AG08396 (cell line): ENCODE measurements around the gene NUMB.

Experiments used
- DNase-seq: peaks from one replicate; pipeline ENCODE4 v3.0.0; 2012; ENCODE audit warnings: low spot score, mixed read lengths

NUMB gene

DNA sequence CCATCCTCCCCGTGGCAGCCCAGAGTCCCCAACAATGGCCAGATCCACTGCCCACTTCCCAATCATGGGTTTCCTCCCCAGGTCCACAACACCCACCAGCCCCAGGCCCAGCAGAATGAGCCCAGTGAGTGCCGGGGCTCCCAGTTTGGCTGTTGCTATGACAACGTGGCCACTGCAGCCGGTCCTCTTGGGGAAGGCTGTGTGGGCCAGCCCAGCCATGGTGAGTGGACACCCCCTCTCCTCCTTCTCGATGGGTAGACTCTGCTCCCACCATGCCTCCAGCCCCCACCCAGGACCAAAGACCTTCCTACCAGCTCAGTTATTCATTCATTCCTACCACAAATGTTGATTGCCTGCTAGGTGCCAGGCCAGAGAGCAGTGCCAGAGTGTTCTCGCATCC is 197.3 kb downstream of the NUMB start:
- DNase-seq = no peak

DNA sequence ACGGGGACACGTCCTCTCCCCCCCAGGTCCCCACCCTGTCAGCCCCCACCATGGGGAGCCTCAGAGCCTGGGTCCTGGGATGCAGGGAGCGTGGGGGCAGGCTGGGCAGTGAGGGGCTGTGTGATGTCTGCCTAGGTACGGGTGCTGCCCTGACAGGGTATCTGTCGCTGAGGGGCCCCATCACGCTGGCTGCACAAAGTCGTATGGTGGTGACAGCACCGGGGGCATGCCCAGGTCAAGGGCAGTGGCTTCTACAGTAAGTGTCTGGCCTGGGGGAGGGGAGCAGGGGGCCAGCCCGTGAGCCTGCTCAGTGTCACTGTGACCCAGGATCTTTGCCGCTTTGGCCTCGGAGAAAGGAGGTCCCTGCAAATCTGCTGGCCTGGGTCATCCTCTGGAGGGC is 197.8 kb downstream of the NUMB start:
- DNase-seq = no peak

DNA sequence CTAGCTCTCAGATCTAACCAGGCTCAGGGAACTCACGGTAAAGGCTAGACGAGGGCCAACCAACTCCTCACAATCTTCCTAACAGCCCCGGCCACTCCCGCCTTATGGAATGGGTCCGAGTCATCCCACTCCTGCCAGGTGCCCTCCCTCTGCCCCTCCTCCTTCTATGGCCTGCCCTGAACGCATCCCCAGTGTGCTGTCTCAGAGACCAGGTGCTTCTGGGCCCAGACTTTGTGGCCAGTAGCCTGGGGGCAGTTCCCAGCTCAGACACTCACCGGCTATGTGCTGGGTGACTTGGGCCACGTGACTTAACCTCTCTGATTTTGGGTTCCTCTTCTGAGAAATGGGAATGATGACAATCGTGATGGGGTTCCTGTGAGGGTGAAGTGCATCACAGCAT is 198.5 kb downstream of the NUMB start:
- DNase-seq = no peak

DNA sequence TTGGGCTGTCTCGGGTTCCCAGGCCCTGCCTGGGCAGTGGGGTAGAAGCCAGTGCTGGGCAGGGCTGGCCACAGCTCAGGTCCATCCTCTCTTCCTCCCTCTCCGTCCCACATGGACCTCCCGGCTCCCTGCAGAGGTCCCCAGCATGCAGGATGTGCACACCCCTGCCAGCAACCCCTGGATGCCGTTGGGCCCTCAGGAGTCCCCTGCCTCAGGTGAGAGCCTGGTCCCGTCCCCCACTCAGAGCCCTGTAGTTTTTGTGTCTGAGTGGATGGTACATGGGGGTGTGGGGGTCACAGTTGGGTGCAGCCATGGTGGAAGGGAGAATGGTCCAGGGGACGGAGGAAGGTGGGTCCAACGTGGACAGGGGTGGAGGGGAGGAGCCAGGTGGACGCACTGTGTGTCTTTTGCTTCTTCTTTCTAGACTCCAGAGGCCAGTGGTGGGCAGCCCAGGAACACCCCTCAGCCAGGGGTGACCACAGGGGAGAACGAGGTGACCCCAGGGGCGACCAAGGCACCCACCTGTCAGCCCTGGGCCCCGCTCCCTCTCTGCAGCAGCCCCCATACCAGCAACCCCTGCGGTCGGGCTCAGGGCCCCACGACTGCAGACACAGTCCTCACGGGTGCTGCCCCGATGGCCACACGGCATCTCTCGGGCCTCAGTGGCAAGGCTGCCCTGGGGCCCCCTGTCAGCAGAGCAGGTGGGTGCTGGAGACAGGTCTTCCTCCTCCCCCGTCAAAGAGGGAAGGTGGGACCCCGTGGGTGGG is 199.3 kb downstream of the NUMB start:
- DNase-seq = no peak

DNA sequence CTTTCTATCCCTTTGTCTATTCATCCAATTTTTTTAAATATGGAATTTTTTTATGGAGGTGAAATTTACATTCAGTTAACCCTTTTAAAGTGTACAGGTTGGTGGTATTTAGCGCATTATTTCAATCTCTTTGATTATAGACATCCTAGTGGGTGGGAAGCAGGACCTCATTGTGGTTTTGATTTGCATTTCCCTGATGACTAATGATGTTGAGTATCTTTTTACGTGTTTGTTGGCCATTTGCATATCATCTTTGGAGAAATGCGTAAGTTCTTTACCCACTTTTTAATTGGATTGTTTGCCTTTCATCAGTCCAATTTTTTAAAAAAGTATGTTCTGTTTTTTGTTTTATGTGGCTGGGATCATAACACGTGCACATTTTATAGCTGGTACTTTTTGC is 200.3 kb downstream of the NUMB start:
- DNase-seq = no peak

GRCh38 chr14:73255693-73256225 is 202.6 kb downstream of the NUMB start:
- DNase-seq = no peak

DNA sequence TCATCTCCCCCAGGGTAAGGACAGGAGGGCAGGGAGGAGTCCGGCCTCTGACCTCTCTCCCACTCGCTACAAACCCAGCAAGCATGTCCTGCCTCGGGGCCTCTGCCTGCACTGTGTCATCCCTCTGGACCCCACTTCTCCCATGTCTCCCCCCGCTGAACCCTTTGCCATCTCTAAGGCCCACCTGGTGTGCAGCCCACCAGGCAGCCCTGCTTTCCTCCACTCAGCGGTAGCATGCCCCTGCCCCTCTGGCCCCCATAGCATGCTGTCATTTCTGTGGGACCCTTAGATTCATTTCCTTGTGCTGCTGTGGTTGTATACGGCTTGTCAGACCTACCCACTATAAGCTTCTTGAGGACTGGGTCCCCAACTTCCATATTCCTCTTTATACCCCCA is 203.3 kb downstream of the NUMB start:
- no peak for DNase-seq

- no peak for DNase-seq
Measured at GRCh38 chr14:73254247-73255004, 203.9 kb downstream of the NUMB start.

DNA sequence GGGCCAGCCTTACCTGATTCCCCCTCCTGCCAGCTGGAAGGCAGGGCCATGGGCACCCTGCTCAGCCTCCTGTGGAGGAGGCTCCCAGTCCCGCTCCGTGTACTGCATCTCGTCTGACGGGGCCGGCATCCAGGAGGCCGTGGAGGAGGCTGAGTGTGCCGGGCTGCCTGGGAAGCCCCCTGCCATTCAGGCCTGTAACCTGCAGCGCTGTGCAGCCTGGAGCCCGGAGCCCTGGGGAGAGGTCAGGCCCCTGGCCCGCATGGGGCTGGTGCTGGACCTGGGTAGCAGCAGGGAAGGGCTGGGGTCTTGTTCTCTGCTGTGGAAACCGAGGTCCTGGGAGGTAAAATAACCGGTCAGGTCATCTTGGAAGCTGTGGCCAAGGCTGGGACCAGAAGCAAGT is 204.6 kb downstream of the NUMB start:
- DNase-seq = no peak

DNA sequence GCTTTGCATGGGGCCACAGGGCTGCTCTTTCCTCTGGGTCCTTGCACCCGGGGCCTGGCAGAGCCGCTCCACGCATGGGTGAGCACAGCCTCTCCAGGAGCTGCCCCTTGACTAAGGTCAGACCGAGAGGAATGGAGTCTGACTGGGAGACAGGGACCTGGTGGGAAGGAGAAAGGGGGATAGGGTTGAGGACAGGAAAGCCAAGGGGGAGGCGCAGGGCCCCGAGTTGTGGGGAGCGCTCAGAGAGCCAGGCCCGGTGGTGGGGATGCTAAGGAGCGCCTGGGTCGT is 205.1 kb downstream of the NUMB start:
- DNase-seq = no peak

GRCh38 chr14:73252491-73253322 is 205.6 kb downstream of the NUMB start:
- DNase-seq = no peak

GRCh38 chr14:73251516-73252215 is 206.7 kb downstream of the NUMB start:
- no peak for DNase-seq

DNA sequence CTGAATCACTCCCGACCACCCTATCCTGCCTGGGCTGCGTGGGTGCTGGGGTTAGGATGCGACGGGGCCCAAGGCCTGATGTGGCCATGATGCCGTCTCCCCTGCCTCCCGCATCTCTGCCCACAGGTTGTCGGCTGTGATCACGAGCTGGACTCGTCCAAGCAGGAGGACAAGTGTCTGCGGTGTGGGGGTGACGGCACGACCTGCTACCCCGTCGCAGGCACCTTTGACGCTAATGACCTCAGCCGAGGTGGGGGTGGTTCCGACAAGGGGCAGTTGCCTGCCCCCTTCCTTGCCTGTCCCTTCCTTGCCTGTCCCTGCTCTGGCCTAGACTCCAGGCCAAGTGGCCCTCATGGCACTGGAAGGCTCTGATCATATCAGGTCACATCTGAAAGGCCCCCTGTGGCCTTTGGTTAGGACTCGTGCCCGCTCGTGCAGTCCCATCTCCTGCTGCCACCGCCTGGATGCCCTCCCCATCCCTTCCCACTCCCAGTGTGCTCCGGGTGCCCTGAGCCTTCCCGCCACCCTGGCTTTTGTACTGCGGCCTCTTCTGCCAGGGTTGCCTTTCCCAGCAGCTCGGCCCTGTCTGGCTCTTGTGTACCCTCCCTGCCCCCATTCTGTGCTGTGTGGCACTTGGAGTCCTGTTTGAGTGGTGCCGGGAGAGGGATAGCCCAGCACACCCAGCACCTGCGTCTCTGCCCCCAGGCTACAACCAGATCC is 207.4 kb downstream of the NUMB start:
- no peak for DNase-seq

DNA sequence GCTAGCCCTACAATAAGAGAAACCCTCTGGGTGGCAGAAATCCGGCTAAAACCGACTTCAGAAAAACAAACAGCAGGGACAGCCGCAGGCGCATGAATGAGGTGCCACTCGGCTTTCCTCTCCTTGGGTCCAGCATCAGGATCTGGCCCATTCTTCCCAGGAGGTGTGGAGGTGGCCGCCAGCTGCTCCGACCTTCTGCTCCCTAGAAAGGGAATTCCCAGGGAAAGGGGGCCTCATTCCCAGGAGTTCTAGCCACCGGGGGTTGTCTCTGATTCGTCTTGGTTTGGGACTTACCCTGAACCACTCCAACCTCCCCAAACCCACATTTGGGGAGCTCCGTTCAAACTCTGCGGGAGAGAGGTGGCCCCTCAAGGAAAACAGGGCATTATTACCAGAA is 208.0 kb downstream of the NUMB start:
- no peak for DNase-seq

DNA sequence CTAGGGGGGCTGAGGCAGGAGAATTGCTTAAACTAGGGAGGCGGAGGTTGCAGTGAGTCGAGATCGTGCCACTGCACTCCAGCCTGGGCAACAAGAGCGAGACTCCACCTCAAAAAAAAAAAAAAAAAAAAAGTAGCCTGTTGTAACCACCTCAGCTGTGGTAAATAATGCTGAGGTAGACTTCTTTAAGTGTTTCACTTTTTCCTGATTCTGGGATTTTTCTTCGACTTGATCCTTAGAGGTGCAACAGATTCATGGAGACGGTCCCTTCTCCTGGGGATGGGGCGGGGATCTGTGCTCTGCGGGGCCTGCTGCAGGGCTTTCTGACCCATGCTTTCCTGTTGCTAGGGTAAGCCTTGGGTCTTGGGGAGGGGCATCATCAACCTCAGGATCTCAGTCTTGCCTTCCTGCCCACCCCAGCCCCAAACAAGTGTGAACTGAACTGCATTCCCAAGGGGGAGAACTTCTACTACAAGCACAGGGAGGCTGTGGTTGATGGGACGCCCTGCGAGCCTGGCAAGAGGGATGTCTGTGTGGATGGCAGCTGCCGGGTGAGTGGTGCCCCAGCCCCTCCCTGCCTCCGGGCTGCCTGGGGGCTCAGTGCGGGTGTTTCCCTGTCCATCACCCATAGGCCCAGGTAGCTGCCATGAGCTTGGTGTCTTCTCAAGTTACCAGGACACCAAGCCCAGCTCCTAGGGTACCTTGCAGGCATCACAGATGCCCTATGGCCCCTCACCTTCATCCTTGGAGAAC is 208.6 kb downstream of the NUMB start:
- DNase-seq = no peak

GRCh38 chr14:73249108-73249507 is 209.2 kb downstream of the NUMB start:
- no peak for DNase-seq

GRCh38 chr14:73248108-73248868 is 210.1 kb downstream of the NUMB start:
- no peak for DNase-seq

- no peak for DNase-seq
Measured at GRCh38 chr14:73246387-73247150, 211.8 kb downstream of the NUMB start.
